Activated CD8-positive, alpha-beta memory T cell treated with anti-CD3 and anti-CD28 coated beads, Interleukin-2, amount 50 U/mL, for 24 hours (primary cell): ENCODE results near the gene P3H3.
"Not testable (repeated sequence)": the region's sequence is repeated elsewhere in the genome, so short reads cannot be mapped to it uniquely, and the experiment has no call there.

Experiments
- DNase-seq: peaks from one replicate; pipeline ENCODE4 v3.0.0-alpha.2; 2020; ENCODE audit errors: extremely low read depth

P3H3 gene

GRCh38 chr12:6866163-6866919 lies 38.1 kb downstream of the P3H3 start:
- no peak for DNase-seq

- no peak for DNase-seq
Measured at GRCh38 chr12:6866920-6867412, 38.8 kb downstream of the P3H3 start.

- DNase-seq: no peak
Measured at GRCh38 chr12:6867413-6868210, 39.4 kb downstream of the P3H3 start, which contains the start of gene TPI1. TPI1 (plus strand) TSS chr12:6867531; CDS start chr12:6867567, 36 bp downstream.

- no peak for DNase-seq
Measured at GRCh38 chr12:6868211-6869048, 40.2 kb downstream of the P3H3 start.

- DNase-seq: no peak
Measured at GRCh38 chr12:6869049-6870021, 41.1 kb downstream of the P3H3 start.

- DNase-seq: not testable (repeated sequence)
Measured at GRCh38 chr12:6870304-6870703, 42.1 kb downstream of the P3H3 start.

- no peak for DNase-seq
Measured at GRCh38 chr12:6871052-6871957, 43.1 kb downstream of the P3H3 start.

- no peak for DNase-seq
Measured at GRCh38 chr12:6872073-6873048, 44.2 kb downstream of the P3H3 start.

- peak; percentile 97 for DNase-seq
Measured at GRCh38 chr12:6873094-6874014, 45.1 kb downstream of the P3H3 start, which contains the start of gene SPSB2. SPSB2 (minus strand) TSS chr12:6873303; CDS start chr12:6872901, 402 bp downstream.

- DNase-seq: not testable (repeated sequence)
Measured at GRCh38 chr12:6874015-6874368, 45.8 kb downstream of the P3H3 start.

GRCh38 chr12:6879824-6880223 lies 51.6 kb downstream of the P3H3 start:
- DNase-seq: not testable (repeated sequence)

- no peak for DNase-seq
Measured at GRCh38 chr12:6883252-6883651, 55.0 kb downstream of the P3H3 start.

GRCh38 chr12:6883683-6884082 lies 55.5 kb downstream of the P3H3 start:
- DNase-seq: no peak

- DNase-seq: no peak
Measured at GRCh38 chr12:6884539-6884938, 56.3 kb downstream of the P3H3 start.

GRCh38 chr12:6886206-6886999 lies 58.2 kb downstream of the P3H3 start:
- DNase-seq: not testable (repeated sequence)

- DNase-seq: no peak
Measured at GRCh38 chr12:6887460-6887859, 59.3 kb downstream of the P3H3 start.
